ENCODE measurements around the gene RAI1. TPM values are rescaled to one million over a fixed set of nuclear protein-coding genes. Genes with fewer than 3 reads are reported as not detected.

RAI1 gene
- polyA plus RNA-seq, 2 of the 4 experiments (the other 2 are of a cell fraction) = 3.5 to 23.8 TPM

DNA sequence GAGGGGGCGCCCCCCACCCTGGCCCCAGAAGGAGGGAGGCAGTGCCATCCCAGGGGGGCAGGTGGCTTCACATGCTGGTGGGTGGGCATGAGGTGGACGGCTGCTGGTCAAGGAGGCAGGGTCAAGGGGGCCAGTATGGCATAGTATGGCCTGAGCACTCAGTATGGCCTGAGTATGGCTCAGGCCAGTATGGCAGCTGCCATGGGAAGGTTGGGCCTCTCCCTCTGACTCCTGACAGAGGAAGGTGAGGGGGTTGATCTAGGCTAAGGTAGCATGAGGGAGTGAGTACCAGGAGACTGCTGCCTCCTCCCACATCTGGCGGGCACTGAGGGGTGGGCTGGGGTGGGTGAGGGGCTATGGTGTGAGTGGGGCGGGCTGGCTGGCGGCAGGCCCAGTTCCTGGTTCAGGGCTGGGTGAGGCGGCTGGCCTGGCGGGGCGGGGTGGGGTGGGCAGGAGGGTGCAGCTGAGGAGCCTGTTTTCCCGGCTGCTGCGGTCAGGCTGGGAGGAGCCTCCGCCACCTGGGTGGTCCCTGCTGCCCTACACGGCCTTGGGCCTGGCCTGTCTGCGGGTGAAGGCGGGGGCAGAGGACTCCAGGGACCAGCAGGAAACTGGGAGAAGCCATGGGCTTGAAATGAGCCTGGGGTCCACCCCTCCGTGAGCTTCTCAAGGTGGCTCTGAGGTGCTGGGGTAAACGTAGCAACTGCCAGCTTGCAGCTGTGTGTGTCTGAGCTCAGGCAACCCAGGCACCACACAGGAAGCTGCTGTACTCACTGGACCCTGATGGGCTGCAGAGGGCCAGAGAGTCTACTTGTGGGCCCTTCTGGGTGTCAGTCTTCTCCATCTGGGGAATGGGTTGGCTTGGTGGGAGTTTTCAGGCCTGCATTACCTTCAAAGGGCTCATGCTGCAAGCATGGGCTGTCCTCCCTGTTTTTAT lies 57.0 kb downstream of the RAI1 start:
- H3K4me2 ChIP-seq = peak overlapping the region; percentile 83
- 27% methylated on average over 6 of the region's 16 CpGs for WGBS (ENCODE audit: missing lambda C conversion rate)
- peaks cover 84% of the 10 kb centered on the region for H3K4me1 ChIP-seq
- peak; percentile 32 to 74 for ATAC-seq
- peak overlapping the region; percentile 87 to 97 for H3K27ac ChIP-seq
- DNase-seq (ENCODE audit: low read depth in 1 of 2, low spot score in 1 of 2) = peak in 1 of 2 experiments; percentile 83
- no peak for FAIRE-seq
- no peak overlapping the region for H3K4me3 ChIP-seq
- no peak for TF ChIP-seq HDAC2 (IDR thresholded peaks at IDR 0.05)
- no peak for TF ChIP-seq RARB (CRISPR knock-in tag; IDR thresholded peaks at IDR 0.05)
- TF ChIP-seq JUNB (IDR thresholded peaks at IDR 0.05) = no peak
- TF ChIP-seq EHF (CRISPR knock-in tag; IDR thresholded peaks at IDR 0.05) = peak; percentile 82; the same call in 1 of the 2 replicates
- TF ChIP-seq GATA3 (IDR thresholded peaks at IDR 0.05; ENCODE audit: borderline replicate concordance) = peak; percentile 20; the same call in 1 of the 2 replicates
- 0 out of 2 replicates have a peak, but pooled peaks have one; percentile 47 for TF ChIP-seq HEYL (CRISPR knock-in tag; IDR thresholded peaks at IDR 0.05)
- TF ChIP-seq KDM5A (IDR thresholded peaks at IDR 0.05) = no peak
- peak; percentile 73; the same call in 1 of the 2 replicates for TF ChIP-seq HOXA7 (CRISPR knock-in tag; IDR thresholded peaks at IDR 0.05)
- TF ChIP-seq, protein P1, sequence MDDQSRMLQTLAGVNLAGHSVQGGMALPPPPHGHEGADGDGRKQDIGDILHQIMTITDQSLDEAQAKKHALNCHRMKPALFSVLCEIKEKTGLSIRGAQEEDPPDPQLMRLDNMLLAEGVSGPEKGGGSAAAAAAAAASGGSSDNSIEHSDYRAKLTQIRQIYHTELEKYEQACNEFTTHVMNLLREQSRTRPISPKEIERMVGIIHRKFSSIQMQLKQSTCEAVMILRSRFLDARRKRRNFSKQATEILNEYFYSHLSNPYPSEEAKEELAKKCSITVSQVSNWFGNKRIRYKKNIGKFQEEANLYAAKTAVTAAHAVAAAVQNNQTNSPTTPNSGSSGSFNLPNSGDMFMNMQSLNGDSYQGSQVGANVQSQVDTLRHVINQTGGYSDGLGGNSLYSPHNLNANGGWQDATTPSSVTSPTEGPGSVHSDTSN (IDR thresholded peaks at IDR 0.05) = no peak
- TF ChIP-seq MYC (IDR thresholded peaks at IDR 0.05; ENCODE audit: borderline replicate concordance, low read length) = no peak
- 0 out of 2 replicates have a peak, but pooled peaks have one; percentile 40 for TF ChIP-seq KDM1A (IDR thresholded peaks at IDR 0.05; ENCODE audit: low read depth)
- TF ChIP-seq ZSCAN20 (CRISPR knock-in tag; IDR thresholded peaks at IDR 0.05) = peak; percentile 59; the same call in 1 of the 2 replicates
- TF ChIP-seq RNF2 (IDR thresholded peaks at IDR 0.05; ENCODE audit: borderline replicate concordance, low read depth) = no peak
- peak; percentile 43; the same call in 1 of the 2 replicates for TF ChIP-seq ZNF302 (CRISPR knock-in tag; IDR thresholded peaks at IDR 0.05)
- TF ChIP-seq, protein P2, sequence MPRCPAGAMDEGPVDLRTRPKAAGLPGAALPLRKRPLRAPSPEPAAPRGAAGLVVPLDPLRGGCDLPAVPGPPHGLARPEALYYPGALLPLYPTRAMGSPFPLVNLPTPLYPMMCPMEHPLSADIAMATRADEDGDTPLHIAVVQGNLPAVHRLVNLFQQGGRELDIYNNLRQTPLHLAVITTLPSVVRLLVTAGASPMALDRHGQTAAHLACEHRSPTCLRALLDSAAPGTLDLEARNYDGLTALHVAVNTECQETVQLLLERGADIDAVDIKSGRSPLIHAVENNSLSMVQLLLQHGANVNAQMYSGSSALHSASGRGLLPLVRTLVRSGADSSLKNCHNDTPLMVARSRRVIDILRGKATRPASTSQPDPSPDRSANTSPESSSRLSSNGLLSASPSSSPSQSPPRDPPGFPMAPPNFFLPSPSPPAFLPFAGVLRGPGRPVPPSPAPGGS (IDR thresholded peaks at IDR 0.05) = no peak
- TF ChIP-seq POLR2A (IDR thresholded peaks at IDR 0.05; ENCODE audit: low read length) = peak; percentile 19
- peak; percentile 86; the same call in 1 of the 2 replicates for TF ChIP-seq HOXB13 (CRISPR knock-in tag; IDR thresholded peaks at IDR 0.05; ENCODE audit: low read depth)
- TF ChIP-seq HOXB5 (CRISPR knock-in tag; IDR thresholded peaks at IDR 0.05) = peak; percentile 61; the same call in 1 of the 2 replicates
- no peak for TF ChIP-seq FOSB (CRISPR knock-in tag; IDR thresholded peaks at IDR 0.05)
- TF ChIP-seq CHD4 (IDR thresholded peaks at IDR 0.05; ENCODE audit: borderline replicate concordance) = no peak
- TF ChIP-seq, protein P3, sequence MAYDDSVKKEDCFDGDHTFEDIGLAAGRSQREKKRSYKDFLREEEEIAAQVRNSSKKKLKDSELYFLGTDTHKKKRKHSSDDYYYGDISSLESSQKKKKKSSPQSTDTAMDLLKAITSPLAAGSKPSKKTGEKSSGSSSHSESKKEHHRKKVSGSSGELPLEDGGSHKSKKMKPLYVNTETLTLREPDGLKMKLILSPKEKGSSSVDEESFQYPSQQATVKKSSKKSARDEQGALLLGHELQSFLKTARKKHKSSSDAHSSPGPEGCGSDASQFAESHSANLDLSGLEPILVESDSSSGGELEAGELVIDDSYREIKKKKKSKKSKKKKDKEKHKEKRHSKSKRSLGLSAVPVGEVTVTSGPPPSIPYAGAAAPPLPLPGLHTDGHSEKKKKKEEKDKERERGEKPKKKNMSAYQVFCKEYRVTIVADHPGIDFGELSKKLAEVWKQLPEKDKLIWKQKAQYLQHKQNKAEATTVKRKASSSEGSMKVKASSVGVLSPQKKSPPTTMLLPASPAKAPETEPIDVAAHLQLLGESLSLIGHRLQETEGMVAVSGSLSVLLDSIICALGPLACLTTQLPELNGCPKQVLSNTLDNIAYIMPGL (CRISPR knock-in tag; IDR thresholded peaks at IDR 0.05; ENCODE audit: borderline replicate concordance) = no peak
- POLR2A ChIA-PET = no interaction called here
- CTCF ChIA-PET = interaction anchor here (0.9 to 3.4 kb wide), 11 partner anchors 10 to 181 kb away, joined by 3 to 22 read pairs (median 4); no protein-coding TSS in a partner anchor
- H3K9me3 ChIP-seq = no peaks in the 10 kb centered on the region

DNA sequence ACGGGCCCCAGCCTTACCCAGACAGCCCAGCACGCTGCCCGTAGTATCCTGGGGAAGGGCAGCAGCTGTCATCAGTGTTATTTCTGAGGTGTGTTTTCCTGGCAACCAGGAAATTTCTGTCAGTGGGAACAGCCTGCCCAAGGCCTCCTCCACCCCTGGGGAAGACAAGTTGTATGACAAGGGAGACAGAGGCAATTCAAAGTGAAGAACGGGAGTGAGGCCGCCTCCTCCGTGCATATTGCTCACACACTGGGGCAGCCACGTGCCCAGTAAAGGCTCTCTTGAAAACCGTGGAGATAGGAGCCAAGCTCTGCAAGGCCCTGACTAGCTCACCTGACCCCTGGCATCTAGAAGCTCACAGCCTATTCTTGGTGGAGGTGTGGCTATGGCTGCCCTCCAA lies 57.6 kb downstream of the RAI1 start:
- peak overlapping the region; percentile 83 for H3K4me2 ChIP-seq
- H3K9me3 ChIP-seq = no peaks in the 10 kb centered on the region
- ChIA-PET CTCF (interaction anchor here (0.9 to 3.4 kb wide), 12 partner anchors 8 to 180 kb away, joined by 3 to 22 read pairs (median 5); no protein-coding TSS in a partner anchor), POLR2A (no interaction called here)
- WGBS (ENCODE audit: missing lambda C conversion rate) = 23% methylated on average over 8 of the region's 8 CpGs
- peak overlapping the region; percentile 87 to 97 for H3K27ac ChIP-seq
- DNase-seq (ENCODE audit: low read depth in 1 of 2, low spot score in 1 of 2) (peak in 1 of 2 experiments; percentile 42), FAIRE-seq (no peak), ATAC-seq (peak; percentile 36 to 42)
- H3K4me1 ChIP-seq = peaks cover 77% of the 10 kb centered on the region
- no peak for TF ChIP-seq POLR2AphosphoS2 (conservative IDR thresholded peaks at IDR 0.05; ENCODE audit: low read length)
- TF ChIP-seq, protein P4, sequence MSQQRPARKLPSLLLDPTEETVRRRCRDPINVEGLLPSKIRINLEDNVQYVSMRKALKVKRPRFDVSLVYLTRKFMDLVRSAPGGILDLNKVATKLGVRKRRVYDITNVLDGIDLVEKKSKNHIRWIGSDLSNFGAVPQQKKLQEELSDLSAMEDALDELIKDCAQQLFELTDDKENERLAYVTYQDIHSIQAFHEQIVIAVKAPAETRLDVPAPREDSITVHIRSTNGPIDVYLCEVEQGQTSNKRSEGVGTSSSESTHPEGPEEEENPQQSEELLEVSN (IDR thresholded peaks at IDR 0.05; ENCODE audit: borderline replicate concordance, low read depth) = peak; percentile 44; the same call in 1 of the 2 replicates
- TF ChIP-seq, protein P5, sequence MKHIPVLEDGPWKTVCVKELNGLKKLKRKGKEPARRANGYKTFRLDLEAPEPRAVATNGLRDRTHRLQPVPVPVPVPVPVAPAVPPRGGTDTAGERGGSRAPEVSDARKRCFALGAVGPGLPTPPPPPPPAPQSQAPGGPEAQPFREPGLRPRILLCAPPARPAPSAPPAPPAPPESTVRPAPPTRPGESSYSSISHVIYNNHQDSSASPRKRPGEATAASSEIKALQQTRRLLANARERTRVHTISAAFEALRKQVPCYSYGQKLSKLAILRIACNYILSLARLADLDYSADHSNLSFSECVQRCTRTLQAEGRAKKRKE (CRISPR knock-in tag; IDR thresholded peaks at IDR 0.05; ENCODE audit: low read depth) = no peak
- TF ChIP-seq, protein P6, sequence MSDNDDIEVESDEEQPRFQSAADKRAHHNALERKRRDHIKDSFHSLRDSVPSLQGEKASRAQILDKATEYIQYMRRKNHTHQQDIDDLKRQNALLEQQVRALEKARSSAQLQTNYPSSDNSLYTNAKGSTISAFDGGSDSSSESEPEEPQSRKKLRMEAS (IDR thresholded peaks at IDR 0.05) = peak; percentile 87
- no peak for TF ChIP-seq ZFP36 (IDR thresholded peaks at IDR 0.05; ENCODE audit: borderline replicate concordance, partially characterized antibody)
- H3K4me3 ChIP-seq = no peak overlapping the region

Data from A549 (cell line).